SKM-1 (cell line): ENCODE results near the gene FCRL3.
"Not testable (repeated sequence)": the region's sequence is repeated elsewhere in the genome, so short reads cannot be mapped to it uniquely, and the experiment has no call there.

Source experiments
- DNase-seq: peaks from one replicate; lab custom pipeline; 2025; ENCODE audit not compliant: unreplicated experiment; lab: John Stamatoyannopoulos, UW

FCRL3 gene

GRCh38 chr1:157700732-157701131 is at the start of gene FCRL3:
Gene FCRL3 (minus strand): TSS chr1:157700769. CDS start chr1:157700489, 280 bp downstream.
- DNase-seq, result no peak

GRCh38 chr1:157748262-157748817 is 47.8 kb upstream of the FCRL3 start:
- DNase-seq, result no peak

GRCh38 chr1:157739229-157739901 is 38.8 kb upstream of the FCRL3 start:
- DNase-seq, result no peak

- not testable (repeated sequence) for DNase-seq
Observed at GRCh38 chr1:157735991-157736390, 35.4 kb upstream of the FCRL3 start.

- DNase-seq, result peak; percentile 79
Observed at GRCh38 chr1:157734321-157734720, 33.8 kb upstream of the FCRL3 start.

- DNase-seq, result no peak
Observed at GRCh38 chr1:157732755-157733154, 32.2 kb upstream of the FCRL3 start.

- no peak for DNase-seq
Observed at GRCh38 chr1:157725221-157725577, 24.6 kb upstream of the FCRL3 start.

- no peak for DNase-seq
Observed at GRCh38 chr1:157724537-157725220, 24.1 kb upstream of the FCRL3 start.

- no peak for DNase-seq
Observed at GRCh38 chr1:157723157-157723556, 22.6 kb upstream of the FCRL3 start.

GRCh38 chr1:157721985-157722384 is 21.4 kb upstream of the FCRL3 start:
- no peak for DNase-seq

GRCh38 chr1:157715736-157716135 is 15.2 kb upstream of the FCRL3 start:
- no peak for DNase-seq

- DNase-seq, result no peak
Observed at GRCh38 chr1:157711802-157712201, 11.2 kb upstream of the FCRL3 start.

GRCh38 chr1:157704878-157705277 is 4.3 kb upstream of the FCRL3 start:
- no peak for DNase-seq

- no peak for DNase-seq
Observed at GRCh38 chr1:157703981-157704380, 3.4 kb upstream of the FCRL3 start.

GRCh38 chr1:157702308-157702825 is 1.8 kb upstream of the FCRL3 start:
- DNase-seq, result no peak

- DNase-seq, result no peak
Observed at GRCh38 chr1:157700305-157700704, 264 bp downstream of the FCRL3 start.

- DNase-seq, result no peak
Observed at GRCh38 chr1:157697781-157698569, 2.6 kb downstream of the FCRL3 start.

- no peak for DNase-seq
Observed at GRCh38 chr1:157696966-157697628, 3.5 kb downstream of the FCRL3 start.

- DNase-seq, result no peak
Observed at GRCh38 chr1:157695417-157695816, 5.2 kb downstream of the FCRL3 start.

GRCh38 chr1:157691285-157691920 is 9.2 kb downstream of the FCRL3 start:
- DNase-seq, result peak; percentile 18
